SJSA1 (cell line): ENCODE measurements around the gene JAML. TPM values are rescaled to one million over a fixed set of nuclear protein-coding genes. Genes with fewer than 3 reads are reported as not detected.

Experiments used
- DNase-seq, 2 experiments: peaks; one replicate each; pipeline ENCODE4 v3.0.0-alpha.2; 2015 to 2020; ENCODE audit warnings: low spot score in 2 of 2, low read depth in 1 of 2
- H3K27ac ChIP-seq: fragments of 250-450 bp; sonication (Bioruptor Pico); 2 replicates; pipeline ENCODE4 v1.5.1; 2020; ENCODE audit warnings: mild to moderate bottlenecking, moderate library complexity
- H3K27me3 ChIP-seq: fragments of 250-450 bp; sonication (Bioruptor Pico); replicated peaks from 2 replicates; pipeline ENCODE4 v1.5.1; 2020; ENCODE audit warnings: mild to moderate bottlenecking, moderate library complexity
- H3K36me3 ChIP-seq: fragments of 250-450 bp; sonication (Bioruptor Pico); 2 replicates; pipeline ENCODE4 v1.5.1; 2020; ENCODE audit warnings: mild to moderate bottlenecking
- H3K4me1 ChIP-seq: fragments of 250-450 bp; sonication (Bioruptor Pico); replicated peaks from 2 replicates; pipeline ENCODE4 v1.6.1; 2021; ENCODE audit warnings: mild to moderate bottlenecking
- H3K4me3 ChIP-seq: fragments of 250-450 bp; sonication (Bioruptor Pico); 2 replicates; pipeline ENCODE4 v1.5.1; 2020; ENCODE audit warnings: mild to moderate bottlenecking
- H3K9me3 ChIP-seq: fragments of 250-450 bp; sonication (Bioruptor Pico); replicated peaks from 2 replicates; pipeline ENCODE4 v1.5.1; 2020; ENCODE audit warnings: mild to moderate bottlenecking
- total RNA-seq: library from RNA; depleted of rRNA; stranded (reverse); fragments of >200 nt; shearing (Covaris generic); gene quantifications from 2 replicates; pipeline ENCODE4 v1.2.3, GENCODE V29; 2014

Gene JAML
- total RNA-seq, 1 experiment from 2014 or later = not detected

GRCh38 chr11:118251858-118252652 lies 27.2 kb upstream of the JAML start, which contains the start of gene MPZL3:
MPZL3 (minus strand) TSS chr11:118252365; CDS start chr11:118252294, 71 bp downstream.
- H3K9me3 ChIP-seq = no peaks in the 10 kb centered on the region
- no peaks in the 10 kb centered on the region for H3K27me3 ChIP-seq
- H3K27ac ChIP-seq = no peak within 1 kb of the TSS
- no peaks in the 10 kb centered on the region for H3K36me3 ChIP-seq
- no peaks in the 10 kb centered on the region for H3K4me1 ChIP-seq
- peak within 1 kb of the TSS; percentile 29 for H3K4me3 ChIP-seq
- DNase-seq = peak; percentile 2 to 31

DNA sequence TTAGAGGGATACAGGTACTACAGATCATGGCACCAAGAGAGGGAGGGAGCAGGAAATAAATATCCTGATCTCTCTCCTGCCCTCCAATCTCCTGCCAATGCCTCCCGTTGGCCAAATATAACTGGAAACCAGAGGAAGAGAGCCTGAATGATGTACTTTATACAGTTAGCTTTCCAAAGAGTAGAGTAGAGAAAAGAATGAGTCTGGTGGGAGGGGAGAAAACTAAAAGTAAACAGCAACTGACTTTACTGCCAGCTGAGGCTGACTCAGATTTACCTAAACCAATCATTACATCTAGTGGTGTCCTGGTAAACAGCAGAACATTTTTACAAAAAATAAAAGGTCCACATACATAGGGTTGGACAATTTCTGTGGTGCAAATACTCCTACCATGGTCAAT lies 22.2 kb upstream of the JAML start:
- Histone ChIP-seq H3K27ac (no peak overlapping the region), H3K36me3 (no peaks in the 10 kb centered on the region), H3K9me3 (no peaks in the 10 kb centered on the region), H3K27me3 (no peaks in the 10 kb centered on the region), H3K4me1 (no peaks in the 10 kb centered on the region), H3K4me3 (no peak overlapping the region)
- DNase-seq = no peak

GRCh38 chr11:118245936-118246562 lies 21.2 kb upstream of the JAML start:
- Histone ChIP-seq H3K4me1 (no peaks in the 10 kb centered on the region), H3K36me3 (no peaks in the 10 kb centered on the region), H3K4me3 (no peak overlapping the region), H3K27me3 (no peaks in the 10 kb centered on the region), H3K27ac (no peak overlapping the region), H3K9me3 (no peaks in the 10 kb centered on the region)
- DNase-seq = no peak

DNA sequence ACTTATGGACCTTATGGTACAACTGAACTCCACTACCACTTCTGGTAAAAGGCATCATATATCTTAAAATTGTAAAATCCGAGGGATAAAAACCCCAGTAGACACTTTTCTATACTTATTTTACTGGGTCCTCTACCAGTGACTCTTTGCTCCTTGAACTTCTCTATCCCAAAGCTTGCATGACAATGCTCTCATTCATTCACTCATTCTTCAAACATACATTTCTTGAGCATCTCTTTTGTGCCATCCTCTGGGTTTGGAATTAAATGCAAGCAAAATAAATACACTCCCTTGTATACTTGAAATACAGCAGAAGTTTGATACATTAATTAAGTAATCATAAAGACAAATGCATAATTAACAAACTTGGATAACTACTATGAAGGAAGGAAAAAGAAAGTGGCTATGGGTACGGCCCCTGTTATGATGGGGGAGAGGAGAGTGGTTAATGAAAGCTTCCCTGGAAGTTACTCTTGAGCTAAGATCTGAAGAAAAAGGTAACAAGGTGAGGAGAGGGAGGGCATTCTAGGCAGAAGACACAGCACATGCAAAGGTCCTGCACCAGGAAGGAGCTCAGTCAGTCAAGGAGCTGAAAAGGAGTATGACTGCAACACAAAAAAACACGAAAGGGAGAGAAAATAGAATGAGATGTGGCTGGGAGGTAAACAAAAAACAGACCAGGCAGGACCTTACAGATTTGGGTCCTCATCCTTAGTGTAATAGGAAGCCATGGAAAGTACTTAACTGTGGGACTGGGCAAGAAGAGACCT lies 19.4 kb upstream of the JAML start:
- H3K27me3 ChIP-seq = no peaks in the 10 kb centered on the region
- H3K4me1 ChIP-seq = no peaks in the 10 kb centered on the region
- H3K36me3 ChIP-seq = no peaks in the 10 kb centered on the region
- no peak overlapping the region for H3K4me3 ChIP-seq
- H3K9me3 ChIP-seq = no peaks in the 10 kb centered on the region
- no peak overlapping the region for H3K27ac ChIP-seq
- DNase-seq = no peak

- no peaks in the 10 kb centered on the region for H3K9me3 ChIP-seq
- H3K4me3 ChIP-seq = no peak overlapping the region
- H3K27ac ChIP-seq = no peak overlapping the region
- H3K36me3 ChIP-seq = no peaks in the 10 kb centered on the region
- H3K27me3 ChIP-seq = no peaks in the 10 kb centered on the region
- H3K4me1 ChIP-seq = no peaks in the 10 kb centered on the region
- DNase-seq = no peak
Measured at GRCh38 chr11:118243161-118243560, 18.4 kb upstream of the JAML start.

DNA sequence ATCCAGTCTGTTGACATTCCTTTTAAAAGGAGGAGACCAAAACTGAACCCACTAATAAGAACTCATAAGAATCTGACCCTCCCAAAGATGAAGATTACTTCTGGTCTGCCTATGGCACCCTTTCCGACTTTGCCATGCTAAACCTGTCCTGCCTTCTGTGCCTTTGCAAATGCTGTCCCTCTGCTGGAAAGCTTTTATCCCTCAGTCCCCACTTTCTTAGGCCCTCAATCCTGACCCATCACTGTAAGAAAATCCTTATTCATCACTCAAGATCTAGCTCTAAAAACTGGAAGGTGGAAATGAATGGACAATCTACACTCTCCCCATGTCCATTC lies 16.9 kb upstream of the JAML start:
- Histone ChIP-seq H3K27me3 (no peaks in the 10 kb centered on the region), H3K36me3 (no peaks in the 10 kb centered on the region), H3K9me3 (no peaks in the 10 kb centered on the region), H3K4me1 (no peaks in the 10 kb centered on the region), H3K27ac (no peak overlapping the region), H3K4me3 (no peak overlapping the region)
- DNase-seq = no peak

GRCh38 chr11:118240999-118241763 lies 16.4 kb upstream of the JAML start:
- Histone ChIP-seq H3K4me1 (no peaks in the 10 kb centered on the region), H3K27ac (no peak overlapping the region), H3K9me3 (no peaks in the 10 kb centered on the region), H3K27me3 (no peaks in the 10 kb centered on the region), H3K4me3 (no peak overlapping the region), H3K36me3 (no peaks in the 10 kb centered on the region)
- no peak for DNase-seq

- H3K4me3 ChIP-seq = no peak overlapping the region
- H3K4me1 ChIP-seq = no peaks in the 10 kb centered on the region
- DNase-seq = no peak
- no peaks in the 10 kb centered on the region for H3K36me3 ChIP-seq
- H3K9me3 ChIP-seq = no peaks in the 10 kb centered on the region
- H3K27ac ChIP-seq = no peak overlapping the region
- no peaks in the 10 kb centered on the region for H3K27me3 ChIP-seq
Measured at GRCh38 chr11:118239509-118240205, 14.8 kb upstream of the JAML start.

DNA sequence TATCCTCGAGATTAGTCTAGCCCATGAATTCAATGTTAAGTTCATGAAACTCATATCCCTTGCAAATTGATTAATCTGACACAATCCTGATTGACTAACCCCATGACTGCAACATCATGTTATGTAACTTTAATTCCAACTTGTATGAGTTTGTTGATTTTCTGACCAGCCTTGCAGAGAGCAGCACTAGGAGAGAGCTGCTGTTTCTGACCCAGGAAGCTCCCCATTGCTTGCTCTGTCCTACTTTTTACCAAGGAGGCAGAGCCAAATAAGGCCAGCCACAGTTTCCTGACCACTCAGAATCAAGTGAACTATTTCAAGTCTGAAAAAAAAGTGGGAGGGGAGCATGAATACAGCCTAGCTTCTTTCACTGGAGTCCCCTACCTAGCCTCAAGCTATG lies 14.1 kb upstream of the JAML start:
- H3K36me3 ChIP-seq = no peaks in the 10 kb centered on the region

DNA sequence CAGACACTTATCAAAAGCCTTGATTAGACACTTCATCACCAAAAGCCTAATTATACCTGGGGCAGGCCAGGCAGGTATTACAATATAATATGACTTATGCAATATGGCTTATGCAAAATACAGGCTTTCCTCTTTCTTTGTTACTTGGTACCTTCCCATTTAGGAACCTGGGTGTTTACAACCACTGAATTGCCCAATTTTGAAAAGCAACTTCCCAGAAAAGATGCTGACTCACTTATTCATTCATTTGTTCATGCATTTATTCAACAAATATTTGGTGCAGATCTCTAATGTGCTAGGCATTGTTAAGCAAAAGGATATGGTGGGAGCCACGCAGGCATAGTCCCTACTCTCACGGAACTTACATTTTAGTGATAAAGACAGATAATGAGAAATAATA lies 13.6 kb upstream of the JAML start:
- no peak for DNase-seq
- no peaks in the 10 kb centered on the region for H3K27me3 ChIP-seq

More for the DNA sequence above, 14.1 kb upstream of the JAML start:
- Histone ChIP-seq H3K9me3 (no peaks in the 10 kb centered on the region), H3K4me3 (no peak overlapping the region), H3K27ac (no peak overlapping the region), H3K4me1 (no peaks in the 10 kb centered on the region), H3K27me3 (no peaks in the 10 kb centered on the region)
- DNase-seq = no peak

GRCh38 chr11:118236170-118236569 lies 11.4 kb upstream of the JAML start:
- no peak overlapping the region for H3K4me3 ChIP-seq
- no peaks in the 10 kb centered on the region for H3K36me3 ChIP-seq

More for the DNA sequence above, 13.6 kb upstream of the JAML start:
- no peaks in the 10 kb centered on the region for H3K36me3 ChIP-seq
- H3K27ac ChIP-seq = no peak overlapping the region
- no peaks in the 10 kb centered on the region for H3K4me1 ChIP-seq
- H3K9me3 ChIP-seq = no peaks in the 10 kb centered on the region
- H3K4me3 ChIP-seq = no peak overlapping the region

GRCh38 chr11:118234833-118235232 lies 10.0 kb upstream of the JAML start:
- no peak overlapping the region for H3K27ac ChIP-seq
- no peaks in the 10 kb centered on the region for H3K27me3 ChIP-seq
- H3K4me1 ChIP-seq = no peaks in the 10 kb centered on the region
- no peaks in the 10 kb centered on the region for H3K36me3 ChIP-seq
- DNase-seq = no peak
- H3K9me3 ChIP-seq = no peaks in the 10 kb centered on the region
- no peak overlapping the region for H3K4me3 ChIP-seq

More at GRCh38 chr11:118236170-118236569, 11.4 kb upstream of the JAML start:
- Histone ChIP-seq H3K27me3 (no peaks in the 10 kb centered on the region), H3K4me1 (no peaks in the 10 kb centered on the region), H3K27ac (no peak overlapping the region), H3K9me3 (no peaks in the 10 kb centered on the region)
- no peak for DNase-seq

- DNase-seq = no peak
- no peak overlapping the region for H3K4me3 ChIP-seq
- H3K27me3 ChIP-seq = no peaks in the 10 kb centered on the region
- no peaks in the 10 kb centered on the region for H3K36me3 ChIP-seq
- no peak overlapping the region for H3K27ac ChIP-seq
- H3K4me1 ChIP-seq = no peaks in the 10 kb centered on the region
- no peaks in the 10 kb centered on the region for H3K9me3 ChIP-seq
Measured at GRCh38 chr11:118233850-118234249, 9.0 kb upstream of the JAML start.
